PC-3 (cell line): ENCODE data around the gene OLR1.

Source experiments
- EZH2 ChIP-seq: fragments of 300-600 bp; sonication (generic); IDR thresholded peaks from one replicate; pipeline ENCODE4 v1.6.1; 2017; ENCODE audit warnings: antibody characterized with exemption, mild to moderate bottlenecking, low read length; ENCODE audit not compliant: unreplicated experiment
- EZH2phosphoT487 ChIP-seq: fragments of 300-600 bp; sonication (generic); IDR thresholded peaks from 2 replicates; pipeline ENCODE4 v1.6.1; 2018; ENCODE audit warnings: mild to moderate bottlenecking, antibody characterized with exemption, low read length, borderline replicate concordance
- TF ChIP-seq, protein P1 (sequence below): fragments of 300-600 bp; sonication (generic); conservative IDR thresholded peaks from 2 replicates; pipeline ENCODE4 v1.5.1; 2017; ENCODE audit warnings: antibody characterized with exemption, low read depth, mild to moderate bottlenecking, low read length

DNA sequence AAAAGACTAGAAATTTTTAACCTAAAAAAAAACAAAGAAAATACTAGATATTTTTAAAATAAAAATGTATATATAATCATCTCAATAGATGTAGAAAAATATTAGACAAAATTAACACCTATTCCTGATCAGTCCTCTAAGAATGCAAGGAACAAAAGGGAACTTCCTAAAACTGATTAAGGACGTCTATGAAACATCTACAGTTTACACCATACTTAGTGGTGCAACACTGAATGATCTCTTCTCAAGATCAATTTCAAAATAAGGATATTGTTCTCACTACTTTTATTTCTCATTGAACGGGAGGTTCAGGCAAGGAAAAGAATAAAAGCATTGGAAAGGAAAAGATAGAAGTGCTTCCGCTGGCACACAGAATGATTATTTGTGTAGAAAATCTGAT, 16.0 kb downstream of the OLR1 start:
- TF ChIP-seq EZH2 (no peak), EZH2phosphoT487 (no peak)
- TF ChIP-seq, protein P1, sequence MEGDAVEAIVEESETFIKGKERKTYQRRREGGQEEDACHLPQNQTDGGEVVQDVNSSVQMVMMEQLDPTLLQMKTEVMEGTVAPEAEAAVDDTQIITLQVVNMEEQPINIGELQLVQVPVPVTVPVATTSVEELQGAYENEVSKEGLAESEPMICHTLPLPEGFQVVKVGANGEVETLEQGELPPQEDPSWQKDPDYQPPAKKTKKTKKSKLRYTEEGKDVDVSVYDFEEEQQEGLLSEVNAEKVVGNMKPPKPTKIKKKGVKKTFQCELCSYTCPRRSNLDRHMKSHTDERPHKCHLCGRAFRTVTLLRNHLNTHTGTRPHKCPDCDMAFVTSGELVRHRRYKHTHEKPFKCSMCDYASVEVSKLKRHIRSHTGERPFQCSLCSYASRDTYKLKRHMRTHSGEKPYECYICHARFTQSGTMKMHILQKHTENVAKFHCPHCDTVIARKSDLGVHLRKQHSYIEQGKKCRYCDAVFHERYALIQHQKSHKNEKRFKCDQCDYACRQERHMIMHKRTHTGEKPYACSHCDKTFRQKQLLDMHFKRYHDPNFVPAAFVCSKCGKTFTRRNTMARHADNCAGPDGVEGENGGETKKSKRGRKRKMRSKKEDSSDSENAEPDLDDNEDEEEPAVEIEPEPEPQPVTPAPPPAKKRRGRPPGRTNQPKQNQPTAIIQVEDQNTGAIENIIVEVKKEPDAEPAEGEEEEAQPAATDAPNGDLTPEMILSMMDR: no peak
